PC-9 (cell line): ENCODE measurements around the gene CLTB.

ENCODE experiments used
- CTCF ChIP-seq: fragments of 200-600 bp; sonication (generic); conservative IDR thresholded peaks from 2 replicates; pipeline ENCODE4 v1.6.1; 2017; ENCODE audit warnings: mixed run types, antibody characterized with exemption, mild to moderate bottlenecking, moderate library complexity
- EZH2 ChIP-seq: fragments of 200-600 bp; sonication (generic); IDR thresholded peaks from 2 replicates; pipeline ENCODE4 v1.8.0; 2017; ENCODE audit warnings: antibody characterized with exemption, low read depth

GRCh38 chr5:176447978-176448608, 31.8 kb upstream of the CLTB start, which contains the start of gene FAF2:
- TF ChIP-seq CTCF (peak; percentile 97), EZH2 (no peak)
